KMS-11 (cell line): ENCODE results near the gene LTN1.

ENCODE experiments used
- H2AFZ ChIP-seq: fragments of 200-600 bp; sonication (generic); 2 replicates; pipeline ENCODE4 v1.6.1; 2016; ENCODE audit warnings: antibody characterized with exemption, mixed run types, low read depth
- H3K27ac ChIP-seq: fragments of 200-600 bp; sonication (generic); 2 replicates; pipeline ENCODE4 v1.6.1; 2016; ENCODE audit warnings: mild to moderate bottlenecking, mixed run types
- H3K27me3 ChIP-seq: fragments of 200-600 bp; sonication (generic); 2 replicates; pipeline ENCODE4 v1.6.1; 2017; ENCODE audit warnings: mild to moderate bottlenecking, low read depth, mixed run types, moderate library complexity; ENCODE audit not compliant: insufficient read depth
- H3K36me3 ChIP-seq: fragments of 200-600 bp; sonication (generic); 2 replicates; pipeline ENCODE4 v1.6.1; 2017; ENCODE audit warnings: mild to moderate bottlenecking, mixed run types; ENCODE audit not compliant: insufficient read depth
- H3K4me1 ChIP-seq: fragments of 200-600 bp; sonication (generic); 2 replicates; pipeline ENCODE4 v1.6.1; 2016; ENCODE audit warnings: mild to moderate bottlenecking, low read depth, mixed run types; ENCODE audit not compliant: poor library complexity, severe bottlenecking
- H3K4me2 ChIP-seq: fragments of 200-600 bp; sonication (generic); 2 replicates; pipeline ENCODE4 v1.7.0; 2016; ENCODE audit warnings: mild to moderate bottlenecking, mixed run types
- H3K4me3 ChIP-seq: fragments of 200-600 bp; sonication (generic); IDR thresholded peaks from 2 replicates; pipeline ENCODE4 v1.6.1; 2017; ENCODE audit warnings: low read depth, low read length, mixed read lengths; ENCODE audit not compliant: insufficient read depth
- H3K79me2 ChIP-seq: fragments of 200-600 bp; sonication (generic); 2 replicates; pipeline ENCODE4 v1.6.1; 2016; ENCODE audit warnings: low read depth, mixed run types; ENCODE audit not compliant: insufficient read depth
- H3K9ac ChIP-seq: fragments of 200-600 bp; sonication (generic); 2 replicates; pipeline ENCODE4 v1.6.1; 2016; ENCODE audit warnings: mild to moderate bottlenecking, mixed run types
- H4K20me1 ChIP-seq: fragments of 200-600 bp; sonication (generic); 2 replicates; pipeline ENCODE4 v1.6.1; 2016; ENCODE audit warnings: mild to moderate bottlenecking, mixed run types; ENCODE audit not compliant: insufficient read depth
- TF ChIP-seq, protein P1 (sequence below): fragments of 200-600 bp; sonication (generic); conservative IDR thresholded peaks from 2 replicates; pipeline ENCODE4 v1.6.1; 2017; ENCODE audit warnings: low read depth, mild to moderate bottlenecking, antibody characterized with exemption, low read length, moderate library complexity, mixed read lengths

Gene LTN1

GRCh38 chr21:28979092-28979491 is 13.6 kb downstream of the LTN1 start:
- no peaks in the 10 kb centered on the region for H3K79me2 ChIP-seq
- no peak overlapping the region for H3K27ac ChIP-seq
- no peak overlapping the region for H3K4me3 ChIP-seq
- H4K20me1 ChIP-seq, result no peaks in the 10 kb centered on the region
- H3K4me2 ChIP-seq, result no peak overlapping the region
- no peak overlapping the region for H3K9ac ChIP-seq
- peaks cover 4% of the 10 kb centered on the region; the same call in 1 of the 2 replicates for H3K36me3 ChIP-seq
- no peaks in the 10 kb centered on the region for H3K27me3 ChIP-seq
- no peak overlapping the region for H2AFZ ChIP-seq
- no peaks in the 10 kb centered on the region for H3K4me1 ChIP-seq
- TF ChIP-seq, protein P1, sequence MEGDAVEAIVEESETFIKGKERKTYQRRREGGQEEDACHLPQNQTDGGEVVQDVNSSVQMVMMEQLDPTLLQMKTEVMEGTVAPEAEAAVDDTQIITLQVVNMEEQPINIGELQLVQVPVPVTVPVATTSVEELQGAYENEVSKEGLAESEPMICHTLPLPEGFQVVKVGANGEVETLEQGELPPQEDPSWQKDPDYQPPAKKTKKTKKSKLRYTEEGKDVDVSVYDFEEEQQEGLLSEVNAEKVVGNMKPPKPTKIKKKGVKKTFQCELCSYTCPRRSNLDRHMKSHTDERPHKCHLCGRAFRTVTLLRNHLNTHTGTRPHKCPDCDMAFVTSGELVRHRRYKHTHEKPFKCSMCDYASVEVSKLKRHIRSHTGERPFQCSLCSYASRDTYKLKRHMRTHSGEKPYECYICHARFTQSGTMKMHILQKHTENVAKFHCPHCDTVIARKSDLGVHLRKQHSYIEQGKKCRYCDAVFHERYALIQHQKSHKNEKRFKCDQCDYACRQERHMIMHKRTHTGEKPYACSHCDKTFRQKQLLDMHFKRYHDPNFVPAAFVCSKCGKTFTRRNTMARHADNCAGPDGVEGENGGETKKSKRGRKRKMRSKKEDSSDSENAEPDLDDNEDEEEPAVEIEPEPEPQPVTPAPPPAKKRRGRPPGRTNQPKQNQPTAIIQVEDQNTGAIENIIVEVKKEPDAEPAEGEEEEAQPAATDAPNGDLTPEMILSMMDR, result no peak

GRCh38 chr21:28975397-28975796 is 17.3 kb downstream of the LTN1 start:
- no peak overlapping the region for H2AFZ ChIP-seq
- no peak overlapping the region for H3K9ac ChIP-seq
- no peak overlapping the region for H3K4me2 ChIP-seq
- H3K27me3 ChIP-seq, result no peaks in the 10 kb centered on the region
- H3K79me2 ChIP-seq, result no peaks in the 10 kb centered on the region
- TF ChIP-seq, protein P1, result no peak
- no peak overlapping the region for H3K27ac ChIP-seq
- no peaks in the 10 kb centered on the region for H3K4me1 ChIP-seq
- no peaks in the 10 kb centered on the region; the same call in 1 of the 2 replicates for H3K36me3 ChIP-seq
- H4K20me1 ChIP-seq, result no peaks in the 10 kb centered on the region
- no peak overlapping the region for H3K4me3 ChIP-seq

DNA sequence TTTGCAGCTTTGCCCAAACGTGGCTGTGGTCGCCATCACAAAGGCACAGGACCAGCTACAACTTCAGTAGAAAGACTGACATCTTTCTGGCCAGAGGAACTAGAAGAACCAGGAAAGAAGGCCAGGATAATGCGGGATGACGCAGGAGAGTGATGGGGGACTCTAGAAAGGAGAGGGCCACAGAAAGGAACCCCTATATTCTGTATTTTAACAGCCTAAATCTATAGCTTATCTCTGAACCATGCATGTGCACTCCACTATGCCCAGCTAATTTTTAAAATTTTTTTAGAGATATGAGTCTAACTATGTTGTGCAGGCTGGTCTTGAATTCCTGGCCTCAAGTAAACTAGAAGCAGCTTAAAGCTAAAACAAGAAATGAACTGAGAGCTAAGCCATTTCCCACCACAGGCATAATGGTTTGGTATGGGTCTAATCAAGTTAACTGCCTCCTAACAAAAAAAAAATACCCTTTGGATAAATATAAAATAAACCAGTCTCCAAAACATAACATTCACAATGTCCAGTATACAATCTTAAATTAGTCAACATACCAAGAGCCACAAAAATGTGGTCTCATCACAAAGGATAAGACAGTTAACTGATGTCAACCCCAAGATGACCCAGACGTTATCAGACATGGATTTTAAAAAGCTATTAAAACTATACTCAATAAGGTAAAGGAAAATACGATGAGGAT is 18.0 kb downstream of the LTN1 start:
- TF ChIP-seq, protein P1, result no peak
- no peak overlapping the region for H3K4me2 ChIP-seq
- no peaks in the 10 kb centered on the region for H4K20me1 ChIP-seq
- H2AFZ ChIP-seq, result no peak overlapping the region
- no peak overlapping the region for H3K4me3 ChIP-seq
- no peaks in the 10 kb centered on the region for H3K79me2 ChIP-seq
- no peaks in the 10 kb centered on the region for H3K27me3 ChIP-seq
- no peak overlapping the region for H3K9ac ChIP-seq
- H3K36me3 ChIP-seq, result no peaks in the 10 kb centered on the region; the same call in 1 of the 2 replicates
- no peak overlapping the region for H3K27ac ChIP-seq
- H3K4me1 ChIP-seq, result no peaks in the 10 kb centered on the region

GRCh38 chr21:28972398-28972797 is 20.3 kb downstream of the LTN1 start:
- Histone ChIP-seq H3K4me1 (no peaks in the 10 kb centered on the region), H3K4me3 (no peak overlapping the region), H3K79me2 (no peaks in the 10 kb centered on the region), H3K36me3 (peaks cover 6% of the 10 kb centered on the region; the same call in 1 of the 2 replicates), H3K4me2 (no peak overlapping the region), H3K9ac (no peak overlapping the region), H3K27me3 (no peaks in the 10 kb centered on the region), H2AFZ (no peak overlapping the region), H3K27ac (no peak overlapping the region), H4K20me1 (no peaks in the 10 kb centered on the region)
- TF ChIP-seq, protein P1, result no peak
